GM19455 (cell line): ENCODE data around the gene LYVE1.

Source experiments
- ATAC-seq: cut with Tn5 transposase; IDR thresholded peaks from one replicate; pipeline ENCODE4 v1.9.1; 2021; ENCODE audit not compliant: unreplicated experiment

Gene LYVE1

DNA sequence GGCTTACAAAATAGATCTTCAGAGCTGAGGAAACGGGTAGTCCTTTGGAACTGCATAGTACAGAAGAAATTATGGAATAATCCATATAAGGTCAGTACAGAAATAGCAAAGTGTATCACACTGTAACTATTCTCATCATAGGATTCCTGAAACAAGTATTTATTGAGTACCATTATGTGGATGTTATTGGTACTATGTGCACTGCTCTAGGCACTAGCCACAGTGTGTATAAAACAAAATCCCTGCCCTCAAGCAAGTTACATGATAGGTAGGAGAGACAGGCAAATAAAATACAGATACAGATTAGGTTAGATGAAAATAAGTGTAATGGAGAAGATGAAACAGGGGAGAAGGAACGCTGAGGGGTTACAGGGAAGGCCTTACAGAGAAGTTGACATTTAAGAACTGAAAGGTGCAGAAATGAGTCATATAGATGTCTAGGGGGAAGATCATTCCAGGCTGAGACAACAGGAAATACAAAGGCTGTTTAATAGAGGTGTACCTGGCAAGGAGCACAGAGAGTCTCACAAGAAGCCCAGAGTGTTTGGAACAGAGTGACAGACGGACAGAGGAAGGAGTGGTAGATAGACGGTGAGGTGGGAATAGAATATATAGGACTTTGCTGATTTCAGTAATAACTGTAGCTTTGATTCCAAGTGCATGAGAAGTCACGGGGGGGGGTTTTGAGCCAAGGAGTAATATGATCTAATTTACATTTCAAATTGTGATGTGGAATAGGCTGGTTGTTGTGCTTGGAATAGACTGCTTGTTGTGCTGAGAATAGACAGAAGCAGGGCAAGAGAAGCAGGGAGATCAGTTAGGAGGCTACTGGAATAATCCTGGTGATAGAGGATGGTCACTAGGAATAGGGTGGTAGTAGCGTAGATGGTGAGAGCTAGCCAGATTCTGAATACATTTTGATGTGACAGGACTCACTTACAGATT lies 41.2 kb downstream of the LYVE1 start:
- ATAC-seq = no peak

DNA sequence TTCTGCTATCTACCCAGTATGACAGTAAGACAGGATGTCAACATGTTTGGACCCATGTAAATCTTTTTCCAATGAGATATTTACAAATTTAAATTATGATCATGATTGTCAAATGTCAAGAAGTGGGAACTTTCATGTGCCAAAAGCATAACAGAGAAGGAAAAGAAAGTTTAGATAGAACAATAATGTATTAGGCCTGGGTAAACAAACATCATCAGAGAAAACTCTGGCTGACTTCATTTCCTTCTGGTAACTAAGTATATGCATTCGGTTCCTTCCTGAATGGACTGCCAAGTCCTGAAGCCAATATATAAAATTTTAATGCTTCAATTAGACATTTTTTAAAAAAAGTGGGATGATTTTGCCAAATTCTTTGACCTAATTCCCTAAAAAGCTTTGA lies 44.0 kb downstream of the LYVE1 start:
- no peak for ATAC-seq

DNA sequence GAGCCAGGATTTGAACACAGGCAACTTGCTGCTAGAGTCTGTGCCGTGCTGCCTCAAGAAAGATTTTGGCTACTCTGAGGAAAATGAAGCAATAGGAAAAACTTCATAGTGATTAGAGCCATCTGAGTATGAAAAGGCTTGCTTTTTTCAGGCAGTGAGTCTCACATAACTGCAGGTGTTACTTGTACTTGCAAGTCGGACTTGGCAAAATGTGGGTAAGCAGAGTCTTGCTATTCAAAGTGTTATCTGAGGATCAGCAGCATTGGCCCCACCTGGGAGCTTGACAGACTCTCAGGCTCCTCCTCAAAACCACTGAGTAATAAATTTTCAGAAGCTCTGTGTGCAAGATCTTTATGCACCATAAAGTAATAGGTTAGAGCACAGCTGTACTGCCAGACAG lies 45.5 kb downstream of the LYVE1 start:
- ATAC-seq = no peak

DNA sequence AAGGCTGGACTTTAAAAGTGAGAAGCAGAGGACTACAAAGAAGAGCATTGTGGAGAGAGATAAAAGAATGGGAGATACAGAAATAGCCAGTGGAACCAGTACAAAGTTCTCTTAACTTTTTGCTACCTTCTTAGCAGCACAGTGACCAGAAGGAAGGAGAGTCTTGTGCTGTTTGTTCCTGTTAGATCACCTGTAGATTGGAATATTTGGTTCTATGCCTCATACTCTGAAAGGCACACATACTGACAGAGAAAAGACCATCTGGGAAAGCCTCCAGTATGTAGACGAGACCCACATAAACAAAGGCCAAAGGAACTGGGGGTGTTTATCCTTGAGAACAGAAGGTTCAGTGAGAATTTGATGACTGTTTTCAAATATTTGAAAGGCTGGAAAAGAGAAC lies 46.2 kb downstream of the LYVE1 start:
- no peak for ATAC-seq

DNA sequence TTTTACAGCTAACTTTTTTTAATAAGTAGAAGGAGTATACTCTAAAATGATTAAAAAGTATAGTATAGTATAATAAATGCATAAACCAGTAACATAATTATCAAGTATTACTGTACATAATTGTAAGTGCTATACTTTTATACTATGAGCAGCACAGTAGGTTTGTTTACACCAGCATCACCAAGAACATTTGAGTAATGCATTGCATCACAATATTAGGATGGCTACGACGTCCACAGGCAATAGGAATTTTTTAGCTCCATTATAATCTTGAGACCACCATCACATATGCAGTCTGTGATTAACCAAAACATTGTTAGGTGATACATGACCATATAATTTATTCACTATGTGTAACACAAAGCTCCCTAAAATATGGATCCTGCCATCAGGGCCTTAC lies 47.9 kb downstream of the LYVE1 start:
- ATAC-seq = no peak

DNA sequence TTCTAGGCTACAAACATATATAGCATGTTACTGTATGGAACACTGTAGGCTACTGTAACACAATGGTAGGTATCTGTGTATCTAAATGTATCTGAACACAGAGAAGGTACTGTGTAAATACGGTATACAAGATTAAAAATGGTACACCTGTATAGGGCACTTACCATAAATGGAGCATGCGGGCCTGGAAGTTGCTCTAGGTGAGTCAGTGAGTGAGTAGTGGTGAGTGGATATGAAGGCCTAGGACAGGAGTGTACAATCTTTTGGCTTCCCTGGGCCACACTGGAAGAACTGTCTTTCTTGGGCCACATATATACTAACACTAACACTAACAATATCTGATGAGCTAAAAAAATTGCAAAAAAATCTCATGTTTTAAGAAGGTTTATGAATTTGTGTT lies 48.8 kb downstream of the LYVE1 start:
- ATAC-seq = no peak

DNA sequence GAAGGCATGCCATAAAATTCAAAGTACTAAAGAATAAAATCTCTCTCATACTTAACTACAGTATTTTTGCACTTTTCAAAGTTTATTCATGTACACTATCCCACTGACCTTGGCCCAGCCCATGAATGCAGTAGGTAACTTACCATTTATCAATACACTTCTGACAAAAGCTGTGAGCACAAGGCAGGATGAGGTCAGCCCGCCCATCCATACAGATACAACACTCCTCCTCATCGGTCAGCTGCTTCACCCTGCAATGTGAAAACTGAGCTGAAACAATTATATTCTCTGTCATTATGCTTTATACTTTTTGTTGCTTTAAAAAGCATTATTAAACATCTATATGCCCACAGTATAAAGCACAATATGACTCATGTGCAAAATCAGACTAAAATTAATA lies 49.6 kb downstream of the LYVE1 start:
- ATAC-seq = no peak

DNA sequence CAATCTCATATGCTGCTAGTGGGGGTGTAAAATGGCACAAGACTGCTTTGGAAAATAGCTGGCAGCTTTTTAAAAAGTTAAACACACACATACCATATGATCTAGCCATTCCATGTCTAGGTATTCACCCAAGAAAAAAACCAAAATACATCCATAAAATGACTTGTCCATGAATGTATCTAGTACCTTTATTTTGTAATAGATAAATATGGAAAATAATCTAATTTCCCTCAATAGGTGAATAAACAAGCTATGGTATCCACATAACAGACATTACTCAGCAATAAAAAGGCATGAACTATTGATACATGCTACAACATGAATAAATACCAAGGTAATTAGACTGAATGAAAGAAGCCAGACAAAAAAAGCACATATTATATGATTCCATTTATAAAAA lies 50.3 kb downstream of the LYVE1 start:
- ATAC-seq = no peak

DNA sequence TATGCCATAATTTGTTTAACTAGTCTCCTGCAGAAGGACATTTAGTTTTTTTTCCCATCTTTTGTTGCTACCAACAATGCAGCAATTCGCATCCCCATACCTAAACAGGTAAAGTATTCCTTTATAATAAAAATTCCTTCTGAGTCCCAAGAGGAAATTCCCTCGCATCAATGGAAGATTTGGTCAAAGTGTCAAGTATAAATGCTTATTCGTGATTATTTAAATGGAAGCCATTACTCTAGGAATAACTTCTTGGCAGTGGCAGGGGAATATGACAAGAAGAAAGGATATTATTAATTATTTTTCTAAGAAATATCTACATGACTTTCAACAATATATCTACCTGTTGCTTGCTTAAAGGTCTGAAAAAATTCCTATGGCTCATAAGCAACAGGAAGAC lies 53.0 kb downstream of the LYVE1 start:
- ATAC-seq = no peak

DNA sequence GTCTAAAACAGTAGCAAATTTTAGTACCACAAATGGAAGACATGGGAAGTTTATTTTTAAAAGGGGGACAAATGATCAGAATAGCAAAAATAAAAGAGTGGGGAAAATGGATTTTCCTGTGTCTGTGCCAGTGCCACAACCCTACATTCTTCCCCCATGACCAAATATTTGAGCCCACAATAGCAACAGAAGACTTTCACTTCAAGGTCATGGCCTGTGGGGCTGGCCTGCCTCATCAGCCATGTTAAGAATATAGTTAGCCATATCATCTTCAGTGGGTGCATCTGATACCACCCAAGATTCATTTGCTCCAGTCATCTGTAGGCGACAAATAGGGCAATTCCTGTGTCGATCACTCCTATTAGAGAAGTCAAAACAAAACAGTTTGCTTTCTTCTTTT lies 53.8 kb downstream of the LYVE1 start:
- ATAC-seq = no peak

DNA sequence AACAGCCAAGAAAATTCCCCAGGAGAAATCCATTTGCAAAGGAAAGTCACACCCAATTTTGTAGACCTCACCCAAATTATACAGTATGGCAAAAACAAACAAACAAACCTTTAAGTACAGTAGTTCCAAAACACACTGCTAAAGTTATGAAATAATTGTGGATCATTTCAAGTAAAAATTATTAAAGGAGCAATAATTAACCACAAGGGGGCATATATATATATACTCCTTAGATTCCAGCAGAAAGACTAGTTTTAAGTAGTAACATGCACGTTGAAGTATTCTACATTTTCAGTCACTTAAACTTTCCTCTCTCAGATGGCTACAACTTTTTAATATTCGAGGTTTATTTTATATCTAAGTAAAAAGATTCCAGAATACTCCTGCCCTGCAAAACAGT lies 54.3 kb downstream of the LYVE1 start:
- ATAC-seq = no peak

DNA sequence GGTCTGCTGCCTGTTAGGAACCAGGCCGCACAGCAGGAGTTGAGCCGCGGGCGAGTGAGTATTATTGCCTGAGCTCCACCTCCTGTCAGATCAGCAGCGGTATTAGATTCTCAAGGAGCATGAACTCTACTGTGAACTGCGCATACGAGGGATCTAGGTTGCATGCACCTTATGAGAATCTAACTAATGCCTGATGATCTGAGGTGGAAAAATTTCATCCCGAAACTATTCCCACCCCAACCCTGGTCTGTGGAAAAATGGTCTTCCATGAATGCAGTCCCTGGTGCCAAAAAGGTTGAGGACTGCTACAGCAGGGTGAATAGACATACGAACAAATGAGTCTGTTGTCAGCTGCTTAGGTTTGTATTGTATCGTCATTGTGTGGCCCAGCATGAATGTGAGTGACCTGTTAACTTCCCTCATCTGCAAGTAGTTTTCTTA lies 57.3 kb downstream of the LYVE1 start:
- no peak for ATAC-seq
